GM18907 (cell line): Measurements from ENCODE around the gene LRP2BP.

Source experiments
- ATAC-seq: cut with Tn5 transposase; IDR thresholded peaks from one replicate; pipeline ENCODE4 v1.9.1; 2021; ENCODE audit warnings: mild to moderate bottlenecking, moderate library complexity; ENCODE audit not compliant: unreplicated experiment

LRP2BP gene

DNA sequence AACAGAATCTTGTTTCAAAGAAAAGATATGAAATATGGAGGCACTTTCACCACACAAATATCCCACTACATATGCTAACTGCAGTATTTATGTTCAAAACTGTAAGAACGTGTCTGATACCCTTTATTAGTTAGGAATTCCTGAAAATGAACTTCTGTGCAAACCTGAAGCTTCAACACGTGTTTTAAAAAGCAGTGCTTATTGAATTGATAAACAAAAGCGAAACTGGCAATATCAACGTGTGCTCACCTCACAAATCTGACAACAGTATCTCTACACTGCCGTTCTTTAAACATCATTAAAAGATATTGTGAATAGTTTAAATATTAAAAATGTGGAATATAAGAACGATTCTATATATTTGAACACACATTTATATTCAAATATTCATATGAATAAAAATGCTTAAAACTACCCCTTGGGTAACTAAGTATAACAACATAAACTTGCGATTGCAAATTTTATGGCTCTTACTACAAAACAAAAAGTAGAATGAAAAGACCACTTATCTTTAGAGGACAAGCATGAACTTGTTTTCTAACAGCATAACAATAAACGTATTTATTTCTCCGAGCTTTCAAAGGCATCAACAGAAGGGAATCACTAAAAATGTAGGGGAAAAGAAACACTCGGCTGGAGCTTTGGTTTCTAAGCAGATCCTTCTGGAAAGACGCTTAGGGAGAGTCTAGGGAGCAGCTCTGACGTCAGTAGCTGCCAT, at the start of gene LRP2BP:
Gene LRP2BP, minus strand, starts transcription at position 687 of the 718 bp plus-strand sequence. CDS start 17,738 bp downstream, outside the sequence.
- no peak for ATAC-seq

GRCh38 chr4:185445209-185445608, 49.5 kb upstream of the LRP2BP start:
- no peak for ATAC-seq

- ATAC-seq = no peak
Measured at GRCh38 chr4:185441479-185441878, 45.8 kb upstream of the LRP2BP start.

DNA sequence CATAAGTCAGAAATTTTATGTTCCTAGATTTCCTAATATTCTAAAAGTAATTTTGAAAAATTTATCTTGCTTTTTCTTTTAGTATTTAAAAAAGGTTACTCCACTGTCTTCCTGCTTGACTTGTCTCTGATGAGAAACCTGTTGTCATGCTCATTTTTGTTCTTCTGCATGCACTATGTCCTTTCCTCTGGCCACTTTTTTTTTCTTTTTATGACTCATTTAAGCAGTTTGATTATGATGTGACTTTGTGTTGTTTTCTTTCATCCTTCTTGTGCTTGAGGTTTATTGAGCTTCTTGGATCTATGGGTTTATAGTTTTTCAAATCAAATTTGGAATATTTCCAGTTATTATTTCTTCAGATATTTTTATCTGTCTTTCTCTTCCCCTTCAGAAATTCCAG, 42.1 kb upstream of the LRP2BP start:
- ATAC-seq = peak; percentile 52

GRCh38 chr4:185435466-185435865, 39.7 kb upstream of the LRP2BP start:
- ATAC-seq = no peak

DNA sequence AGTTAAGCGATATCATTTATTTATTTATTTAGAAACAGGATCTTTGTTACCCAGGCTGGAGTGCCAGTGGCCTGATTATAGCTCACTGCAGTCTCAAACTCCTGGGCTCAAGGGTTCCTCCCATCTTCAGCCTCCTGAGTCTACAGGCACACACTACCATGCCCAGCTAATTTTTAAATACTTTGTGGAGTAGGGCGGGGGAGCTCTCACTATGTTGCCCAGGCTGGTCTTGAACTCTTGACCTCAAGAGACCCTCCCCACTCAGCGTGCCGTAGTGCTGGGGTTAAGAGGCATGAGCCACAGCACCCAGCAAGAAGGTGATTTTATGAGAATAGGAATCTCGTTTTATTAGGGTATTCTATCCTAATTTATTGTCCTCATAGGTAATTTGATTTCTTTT, 33.9 kb upstream of the LRP2BP start:
- no peak for ATAC-seq

DNA sequence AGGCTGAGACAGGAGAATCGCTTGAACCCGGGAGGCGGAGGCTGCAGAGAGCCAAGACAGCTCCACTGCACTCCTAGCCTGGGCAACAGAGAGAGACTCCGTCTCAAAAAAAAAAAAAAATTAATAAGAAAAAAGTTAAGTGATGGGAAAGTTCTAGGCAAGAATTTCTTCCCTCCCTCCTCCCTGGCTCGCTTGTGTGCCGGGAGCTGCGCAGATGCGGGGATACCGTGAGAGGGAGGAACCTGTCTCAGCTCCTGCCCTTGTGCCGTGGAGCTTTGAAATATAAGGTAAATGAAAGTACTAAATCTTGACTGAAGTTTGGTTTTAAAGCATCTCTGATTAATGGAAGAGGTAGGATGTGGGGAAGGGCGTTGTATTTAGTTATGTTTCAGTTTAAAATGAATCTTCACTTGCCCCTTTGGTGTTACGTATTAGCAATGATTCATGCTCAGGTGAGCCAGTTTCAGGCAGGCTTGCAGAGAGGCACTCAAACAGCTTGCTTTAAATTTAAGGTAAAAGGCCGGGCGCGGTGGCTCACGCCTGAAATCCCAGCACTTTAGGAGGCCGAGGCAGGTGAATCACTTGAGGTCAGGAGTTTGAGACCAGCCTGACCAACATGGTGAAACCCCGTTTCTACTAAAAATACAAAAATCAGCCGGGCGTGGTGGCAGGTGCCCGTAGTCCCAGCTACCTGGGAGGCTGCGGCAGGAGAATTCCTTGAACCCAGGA, 31.4 kb upstream of the LRP2BP start:
- no peak for ATAC-seq

GRCh38 chr4:185425647-185426352, 30.1 kb upstream of the LRP2BP start, which contains the start of gene UFSP2:
TSS of gene UFSP2 (minus strand) at chr4:185425964. CDS start at chr4:185425868, 96 bp downstream.
- ATAC-seq = peak; percentile 96

GRCh38 chr4:185424905-185425646, 29.4 kb upstream of the LRP2BP start:
- ATAC-seq = peak; percentile 3

GRCh38 chr4:185421366-185422124, 25.8 kb upstream of the LRP2BP start:
- no peak for ATAC-seq

- no peak for ATAC-seq
Measured at GRCh38 chr4:185416955-185417354, 21.2 kb upstream of the LRP2BP start.

GRCh38 chr4:185412412-185412811, 16.7 kb upstream of the LRP2BP start:
- no peak for ATAC-seq

- no peak for ATAC-seq
Measured at GRCh38 chr4:185411849-185412248, 16.1 kb upstream of the LRP2BP start.

DNA sequence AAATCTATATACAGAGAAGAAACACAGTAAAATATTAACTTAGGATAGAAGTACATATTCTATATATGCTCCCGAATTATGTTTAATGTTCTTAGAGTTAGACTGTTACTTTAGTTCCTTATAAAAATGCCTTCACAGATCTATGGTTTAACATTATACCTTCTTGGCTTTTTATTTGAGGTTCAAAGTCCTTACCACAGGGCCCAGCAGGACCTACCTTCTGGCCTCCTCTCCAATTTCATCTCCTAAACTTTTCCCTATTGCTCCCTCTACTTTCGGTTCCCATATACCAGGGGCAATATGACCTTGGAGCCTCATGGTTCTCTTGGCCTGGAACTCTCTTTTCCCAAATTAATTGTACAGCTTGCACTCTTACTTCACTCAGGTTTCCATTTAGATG, 12.7 kb upstream of the LRP2BP start:
- no peak for ATAC-seq

- peak; percentile 70 for ATAC-seq
Measured at GRCh38 chr4:185405296-185405999, 9.7 kb upstream of the LRP2BP start.

- no peak for ATAC-seq
Measured at GRCh38 chr4:185404031-185404430, 8.3 kb upstream of the LRP2BP start.

GRCh38 chr4:185399466-185399865, 3.7 kb upstream of the LRP2BP start:
- no peak for ATAC-seq

DNA sequence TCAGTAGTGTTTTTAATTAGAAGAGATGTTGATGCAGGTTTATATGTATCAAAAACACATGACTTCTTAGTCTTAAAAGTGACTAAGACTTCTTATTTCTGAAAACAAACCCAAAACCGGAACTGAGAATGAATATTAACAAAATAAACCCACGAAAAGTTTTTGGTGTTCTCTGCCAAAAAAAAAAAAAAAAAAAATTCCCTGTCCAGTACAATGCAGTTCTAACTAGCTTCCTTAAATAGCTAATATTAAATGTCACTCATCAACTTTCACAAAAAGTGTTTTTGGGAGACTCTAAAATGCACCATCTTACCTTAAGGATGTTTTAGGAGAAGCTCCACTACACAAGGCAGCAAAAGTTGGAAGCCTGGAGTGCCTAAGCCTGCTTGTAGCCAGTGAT, 2.9 kb upstream of the LRP2BP start:
- no peak for ATAC-seq

- peak; percentile 2 for ATAC-seq
Measured at GRCh38 chr4:185396724-185397385, 1.1 kb upstream of the LRP2BP start, which contains the start of gene ANKRD37. TSS of gene ANKRD37 (plus strand) at chr4:185396841. CDS start at chr4:185396924, 83 bp downstream.
